Measurements from ENCODE around the gene PAPLN.

The PAPLN gene

DNA sequence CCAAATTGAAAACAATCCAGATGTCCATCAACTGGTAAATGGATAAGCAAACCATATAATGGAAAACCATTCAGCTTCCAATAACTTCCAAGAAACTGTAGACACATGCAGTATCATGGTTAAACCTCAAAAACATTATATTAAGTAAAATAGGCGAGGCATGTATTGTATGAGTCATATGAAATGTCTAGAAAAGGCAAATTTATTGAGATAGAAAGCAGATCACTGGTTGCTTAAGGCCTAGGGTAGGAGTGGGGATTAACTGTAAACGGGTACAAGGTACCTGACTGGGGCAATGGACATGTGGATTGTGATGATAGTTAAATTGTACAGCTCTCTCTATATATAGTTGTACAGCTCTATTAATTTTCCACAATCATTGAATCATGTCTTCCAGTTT, 21.3 kb upstream of the PAPLN start:
- Histone ChIP-seq H3K27ac (no peak overlapping the region), H3K36me3 (peaks cover 53% of the 10 kb centered on the region)

DNA sequence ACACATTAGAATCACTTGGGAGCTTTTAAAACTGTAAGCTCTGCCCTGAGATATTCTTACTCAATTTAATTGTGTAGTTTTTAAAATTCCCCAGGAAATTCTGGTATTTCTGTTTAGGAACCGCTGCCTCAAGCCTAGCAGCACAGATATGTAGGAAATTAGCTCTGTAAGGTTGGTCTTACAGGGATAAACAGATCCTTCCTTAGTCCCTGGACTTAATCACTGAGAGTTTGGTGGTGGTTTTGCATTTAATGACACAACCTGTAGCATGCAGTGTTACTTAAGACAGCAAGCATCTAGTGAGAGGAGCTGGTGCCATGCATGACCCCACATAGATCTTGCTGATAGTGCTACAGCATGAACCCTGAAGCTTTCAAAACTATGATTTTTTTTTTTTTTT, 19.9 kb upstream of the PAPLN start:
- Histone ChIP-seq H3K27ac (no peak overlapping the region), H3K27me3 (ENCODE audit: insufficient read depth, low read depth, severe bottlenecking) (no peaks in the 10 kb centered on the region), H3K9me3 (ENCODE audit: severe bottlenecking) (no peaks in the 10 kb centered on the region), H3K4me3 (ENCODE audit: low read depth, low read length) (no peak overlapping the region), H3K36me3 (peaks cover 44% of the 10 kb centered on the region)
- TF ChIP-seq CTCF (IDR thresholded peaks at IDR 0.05; ENCODE audit: low read depth, low read length) = no peak
- DNase-seq = no peak

More for the DNA sequence above, 21.3 kb upstream of the PAPLN start:
- Histone ChIP-seq H3K27me3 (ENCODE audit: insufficient read depth, low read depth, severe bottlenecking) (no peaks in the 10 kb centered on the region), H3K4me3 (ENCODE audit: low read depth, low read length) (no peak overlapping the region), H3K9me3 (ENCODE audit: severe bottlenecking) (no peaks in the 10 kb centered on the region)
- no peak for DNase-seq
- no peak for TF ChIP-seq CTCF (IDR thresholded peaks at IDR 0.05; ENCODE audit: low read depth, low read length)

GRCh38 chr14:73220061-73220460, 17.2 kb upstream of the PAPLN start:
- Histone ChIP-seq H3K27me3 (ENCODE audit: insufficient read depth, low read depth, severe bottlenecking) (no peaks in the 10 kb centered on the region), H3K36me3 (peaks cover 28% of the 10 kb centered on the region), H3K4me3 (ENCODE audit: low read depth, low read length) (no peak overlapping the region), H3K27ac (no peak overlapping the region), H3K9me3 (ENCODE audit: severe bottlenecking) (no peaks in the 10 kb centered on the region)
- DNase-seq = no peak
- TF ChIP-seq CTCF (IDR thresholded peaks at IDR 0.05; ENCODE audit: low read depth, low read length) = no peak

GRCh38 chr14:73220634-73221033, 16.7 kb upstream of the PAPLN start:
- Histone ChIP-seq H3K9me3 (ENCODE audit: severe bottlenecking) (no peaks in the 10 kb centered on the region), H3K4me3 (ENCODE audit: low read depth, low read length) (no peak overlapping the region), H3K27me3 (ENCODE audit: insufficient read depth, low read depth, severe bottlenecking) (no peaks in the 10 kb centered on the region), H3K36me3 (peaks cover 28% of the 10 kb centered on the region), H3K27ac (no peak overlapping the region)
- TF ChIP-seq CTCF (IDR thresholded peaks at IDR 0.05; ENCODE audit: low read depth, low read length) = no peak
- no peak for DNase-seq

GRCh38 chr14:73221945-73222344, 15.4 kb upstream of the PAPLN start:
- H3K36me3 ChIP-seq = peaks cover 25% of the 10 kb centered on the region
- no peak for DNase-seq
- H3K9me3 ChIP-seq (ENCODE audit: severe bottlenecking) = no peaks in the 10 kb centered on the region
- H3K4me3 ChIP-seq (ENCODE audit: low read depth, low read length) = no peak overlapping the region
- H3K27me3 ChIP-seq (ENCODE audit: insufficient read depth, low read depth, severe bottlenecking) = no peaks in the 10 kb centered on the region
- H3K27ac ChIP-seq = no peak overlapping the region
- no peak for TF ChIP-seq CTCF (IDR thresholded peaks at IDR 0.05; ENCODE audit: low read depth, low read length)

- H3K27me3 ChIP-seq (ENCODE audit: insufficient read depth, low read depth, severe bottlenecking) = no peaks in the 10 kb centered on the region
- H3K4me3 ChIP-seq (ENCODE audit: low read depth, low read length) = no peak overlapping the region
- no peak overlapping the region for H3K27ac ChIP-seq
- TF ChIP-seq CTCF (IDR thresholded peaks at IDR 0.05; ENCODE audit: low read depth, low read length) = no peak
- H3K36me3 ChIP-seq = peaks cover 17% of the 10 kb centered on the region
- DNase-seq = no peak
- no peaks in the 10 kb centered on the region for H3K9me3 ChIP-seq (ENCODE audit: severe bottlenecking)
These were observed 14.3 kb upstream of the PAPLN start for GRCh38 chr14:73223049-73223448.

Measured in WERI-Rb-1 (cell line).